GM23338 (cell line): ENCODE measurements around the gene ALG14.

ENCODE experiments used
- CTCF ChIP-seq, 2 experiments: fragments of 200-600 bp in 1 of 2; sonication (generic) in 1 of 2; conservative IDR thresholded peaks; 2 replicates each; pipeline versions ENCODE4 v1.5.1 to v1.6.1; 2016 to 2017; ENCODE audit warnings: antibody characterized with exemption in 2 of 2, low read depth in 2 of 2, mild to moderate bottlenecking in 2 of 2, moderate library complexity in 1 of 2
- ETS1 ChIP-seq: IDR thresholded peaks from 2 replicates; pipeline ENCODE4 v1.6.1; 2016; ENCODE audit warnings: antibody characterized with exemption
- REST ChIP-seq: IDR thresholded peaks from one replicate; pipeline ENCODE4 v1.6.1; 2018; ENCODE audit warnings: antibody characterized with exemption; ENCODE audit not compliant: unreplicated experiment

- no peak for TF ChIP-seq CTCF (conservative IDR thresholded peaks at IDR 0.05; ENCODE audit: low read depth in 2 of 2)
- TF ChIP-seq REST, result no peak
- no peak for TF ChIP-seq ETS1
These were observed 108.9 kb downstream of the ALG14 start for GRCh38 chr1:94963864-94964263.
